Activated T-cell treated with anti-CD3 and anti-CD28 coated beads for 1 hour (primary cell): Measurements from ENCODE around the gene LPP.

ENCODE experiments used
- DNase-seq: peaks from one replicate; pipeline ENCODE4 v3.0.0-alpha.2; 2020; ENCODE audit warnings: low read depth

Gene LPP

GRCh38 chr3:188476935-188477334 lies 323.0 kb downstream of the LPP start:
- no peak for DNase-seq

GRCh38 chr3:188480011-188480410 lies 326.1 kb downstream of the LPP start:
- DNase-seq = no peak

- DNase-seq = no peak
Observed at GRCh38 chr3:188482929-188483328, 329.0 kb downstream of the LPP start.

GRCh38 chr3:188486126-188486525 lies 332.2 kb downstream of the LPP start:
- DNase-seq = no peak

GRCh38 chr3:188486952-188487351 lies 333.0 kb downstream of the LPP start:
- DNase-seq = no peak

GRCh38 chr3:188487652-188488051 lies 333.7 kb downstream of the LPP start:
- no peak for DNase-seq

- DNase-seq = no peak
Observed at GRCh38 chr3:188488801-188489200, 334.8 kb downstream of the LPP start.

GRCh38 chr3:188489639-188490405 lies 335.9 kb downstream of the LPP start:
- DNase-seq = no peak

GRCh38 chr3:188490416-188490815 lies 336.5 kb downstream of the LPP start:
- no peak for DNase-seq

GRCh38 chr3:188491276-188491687 lies 337.3 kb downstream of the LPP start:
- DNase-seq = no peak

GRCh38 chr3:188496390-188496789 lies 342.4 kb downstream of the LPP start:
- DNase-seq = no peak

- DNase-seq = no peak
Observed at GRCh38 chr3:188497021-188497420, 343.1 kb downstream of the LPP start.

GRCh38 chr3:188503647-188504046 lies 349.7 kb downstream of the LPP start:
- DNase-seq = no peak

- DNase-seq = no peak
Observed at GRCh38 chr3:188505151-188505550, 351.2 kb downstream of the LPP start.

GRCh38 chr3:188505911-188506310 lies 352.0 kb downstream of the LPP start:
- DNase-seq = no peak

GRCh38 chr3:188506446-188506845 lies 352.5 kb downstream of the LPP start:
- no peak for DNase-seq

- no peak for DNase-seq
Observed at GRCh38 chr3:188507244-188507720, 353.3 kb downstream of the LPP start.

- DNase-seq = no peak
Observed at GRCh38 chr3:188508454-188508853, 354.5 kb downstream of the LPP start.

- DNase-seq = no peak
Observed at GRCh38 chr3:188509316-188509715, 355.4 kb downstream of the LPP start.

GRCh38 chr3:188510366-188510765 lies 356.4 kb downstream of the LPP start:
- DNase-seq = no peak

GRCh38 chr3:188513662-188514328 lies 359.8 kb downstream of the LPP start:
- no peak for DNase-seq

- DNase-seq = no peak
Observed at GRCh38 chr3:188516515-188516914, 362.6 kb downstream of the LPP start.

- DNase-seq = no peak
Observed at GRCh38 chr3:188518416-188518815, 364.5 kb downstream of the LPP start.
